GM19397 (cell line): ENCODE results near the gene NHSL2.

Source experiments
- ATAC-seq: cut with Tn5 transposase; IDR thresholded peaks from one replicate; pipeline ENCODE4 v1.9.1; 2021; ENCODE audit warnings: mild to moderate bottlenecking, moderate library complexity; ENCODE audit not compliant: unreplicated experiment

Gene NHSL2

GRCh38 chrX:72016881-72017783 lies 106.5 kb downstream of the NHSL2 start:
- ATAC-seq = no peak

- ATAC-seq = peak; percentile 87
Measured at GRCh38 chrX:72018277-72019112, 107.8 kb downstream of the NHSL2 start.

DNA sequence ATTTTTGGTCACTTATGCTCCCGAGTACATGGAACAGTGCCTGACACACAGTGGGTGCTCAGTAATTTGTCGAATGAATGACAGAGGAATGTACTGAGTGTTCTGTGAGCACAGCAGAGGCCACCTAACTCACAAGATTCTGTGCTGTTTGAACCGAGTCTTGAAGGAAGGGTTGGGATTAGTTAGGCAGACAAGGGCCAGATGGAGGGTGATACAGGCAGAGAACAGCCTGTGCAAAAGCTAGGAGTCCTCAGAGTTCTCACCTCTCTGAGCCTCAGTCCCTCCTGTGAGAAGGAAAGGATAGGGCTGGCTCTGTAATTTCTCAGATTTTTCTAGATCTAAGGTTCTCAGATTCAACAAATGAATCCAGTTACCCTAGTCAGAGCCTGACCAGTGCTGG lies 108.8 kb downstream of the NHSL2 start:
- no peak for ATAC-seq

DNA sequence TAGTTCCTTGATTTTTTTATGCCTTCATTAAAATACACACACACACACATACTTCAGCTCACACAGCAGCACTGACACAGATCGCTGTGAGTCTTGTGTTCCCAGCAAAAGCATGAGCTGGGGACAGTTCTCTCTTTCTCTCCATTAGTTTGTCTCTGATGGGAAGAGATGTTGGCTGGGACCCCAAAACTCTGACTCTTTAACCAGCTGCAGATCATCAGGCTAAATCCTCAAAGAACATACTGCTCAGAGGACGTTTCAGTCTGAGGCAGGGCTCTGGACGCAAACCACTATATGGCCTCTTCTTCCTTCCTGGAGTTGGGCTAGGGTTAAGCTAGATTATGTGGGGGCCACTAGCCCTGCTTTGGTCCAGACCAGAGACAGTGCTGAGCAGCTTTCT lies 109.6 kb downstream of the NHSL2 start:
- no peak for ATAC-seq

GRCh38 chrX:72020788-72021187 lies 110.1 kb downstream of the NHSL2 start:
- ATAC-seq = no peak

GRCh38 chrX:72021975-72022374 lies 111.3 kb downstream of the NHSL2 start:
- ATAC-seq = no peak

DNA sequence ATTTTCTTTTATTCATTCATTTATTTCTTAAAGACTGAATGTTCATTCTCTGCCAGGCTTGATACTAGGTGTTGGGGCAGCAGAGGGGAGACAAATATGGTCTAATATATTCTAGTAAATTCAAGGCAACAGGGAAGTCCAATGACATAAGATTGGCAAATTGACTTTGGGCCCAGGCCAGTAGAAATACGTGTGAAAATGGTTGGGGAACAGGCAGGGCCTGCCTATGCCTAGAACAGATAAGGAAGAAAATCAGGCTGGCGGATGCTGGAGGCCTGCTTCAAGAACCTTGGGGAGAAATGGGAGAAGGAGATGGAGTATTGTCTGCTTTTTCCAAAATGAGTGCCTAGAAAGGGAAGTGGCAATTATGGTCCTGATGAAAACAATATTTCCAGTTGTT lies 112.4 kb downstream of the NHSL2 start:
- ATAC-seq = no peak

DNA sequence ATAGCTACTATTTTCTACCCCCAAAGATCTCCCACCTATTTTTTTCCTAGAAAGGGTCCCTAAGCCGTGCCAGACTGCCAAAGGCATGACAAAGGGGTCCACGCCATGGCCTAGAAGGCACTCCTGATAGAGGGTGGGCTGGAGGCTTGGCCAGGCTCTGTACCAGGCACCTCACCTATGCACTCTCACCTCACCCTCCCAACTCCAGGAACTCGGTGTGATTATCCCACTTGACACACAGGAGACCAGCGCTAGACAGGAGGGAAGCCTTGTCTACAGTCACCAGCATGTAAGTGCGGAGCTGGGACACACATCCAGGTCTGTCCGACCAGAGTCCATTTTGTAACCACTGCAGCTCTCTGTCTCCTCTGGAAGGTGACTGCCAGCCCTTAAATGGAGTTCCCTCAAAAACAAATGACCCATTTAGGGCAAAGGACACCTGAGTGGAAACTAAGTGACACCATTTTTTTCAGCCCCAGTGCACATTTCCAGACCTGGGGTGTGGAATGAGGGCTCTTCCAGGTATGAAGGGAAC lies 114.7 kb downstream of the NHSL2 start:
- ATAC-seq = no peak

DNA sequence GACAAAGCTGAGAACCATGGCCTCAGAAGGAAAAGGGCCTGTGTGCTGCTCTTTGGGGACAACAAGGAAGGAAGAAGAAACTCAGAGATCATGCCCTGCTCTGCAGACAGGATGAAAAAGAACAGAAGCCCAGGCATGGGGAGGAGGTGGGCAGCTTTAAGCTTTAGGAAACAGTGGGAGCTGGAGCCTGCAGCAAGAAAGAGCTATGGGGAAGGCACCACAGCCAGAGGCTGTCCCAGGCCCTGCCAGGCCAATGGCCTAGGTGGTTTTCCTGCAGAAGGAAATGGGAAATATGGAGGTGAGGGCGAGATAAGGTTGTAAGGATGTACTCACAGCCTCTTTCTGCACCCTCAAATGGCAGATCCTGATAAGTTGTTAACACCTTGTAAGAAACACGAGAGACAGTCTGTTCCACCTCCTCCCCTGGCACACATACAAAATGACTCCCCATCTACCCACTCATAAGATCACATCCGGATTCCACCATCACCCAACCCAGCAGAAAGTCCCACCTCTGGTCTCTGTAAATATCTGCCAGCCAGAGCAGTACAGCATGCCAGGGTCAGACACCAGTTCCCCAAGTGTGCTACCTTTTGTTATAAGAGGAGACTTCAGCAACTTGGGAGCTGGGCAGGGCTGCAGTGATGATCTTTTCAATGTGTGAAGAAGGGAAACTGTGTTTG lies 115.8 kb downstream of the NHSL2 start:
- no peak for ATAC-seq

- no peak for ATAC-seq
Measured at GRCh38 chrX:72027024-72027913, 116.6 kb downstream of the NHSL2 start.

DNA sequence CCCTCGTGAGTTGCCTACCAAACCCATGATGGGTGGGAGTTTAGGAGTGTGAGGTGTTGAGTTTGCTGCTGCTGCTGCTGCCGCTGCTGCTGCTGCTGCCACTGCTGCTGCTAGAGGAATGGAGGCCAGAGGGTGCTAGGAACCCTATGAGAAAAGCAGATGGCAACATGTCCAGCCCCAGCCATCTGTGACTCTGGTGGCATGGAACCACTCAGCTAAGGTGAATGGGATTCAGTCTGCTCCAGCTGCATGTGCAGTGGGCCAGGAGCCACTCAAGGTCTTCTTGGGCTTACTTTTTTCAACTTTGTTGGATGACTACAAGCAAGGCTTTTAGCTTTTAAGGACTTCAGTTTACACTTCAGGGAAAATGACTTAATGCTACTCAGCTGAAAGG lies 117.3 kb downstream of the NHSL2 start:
- ATAC-seq = no peak

DNA sequence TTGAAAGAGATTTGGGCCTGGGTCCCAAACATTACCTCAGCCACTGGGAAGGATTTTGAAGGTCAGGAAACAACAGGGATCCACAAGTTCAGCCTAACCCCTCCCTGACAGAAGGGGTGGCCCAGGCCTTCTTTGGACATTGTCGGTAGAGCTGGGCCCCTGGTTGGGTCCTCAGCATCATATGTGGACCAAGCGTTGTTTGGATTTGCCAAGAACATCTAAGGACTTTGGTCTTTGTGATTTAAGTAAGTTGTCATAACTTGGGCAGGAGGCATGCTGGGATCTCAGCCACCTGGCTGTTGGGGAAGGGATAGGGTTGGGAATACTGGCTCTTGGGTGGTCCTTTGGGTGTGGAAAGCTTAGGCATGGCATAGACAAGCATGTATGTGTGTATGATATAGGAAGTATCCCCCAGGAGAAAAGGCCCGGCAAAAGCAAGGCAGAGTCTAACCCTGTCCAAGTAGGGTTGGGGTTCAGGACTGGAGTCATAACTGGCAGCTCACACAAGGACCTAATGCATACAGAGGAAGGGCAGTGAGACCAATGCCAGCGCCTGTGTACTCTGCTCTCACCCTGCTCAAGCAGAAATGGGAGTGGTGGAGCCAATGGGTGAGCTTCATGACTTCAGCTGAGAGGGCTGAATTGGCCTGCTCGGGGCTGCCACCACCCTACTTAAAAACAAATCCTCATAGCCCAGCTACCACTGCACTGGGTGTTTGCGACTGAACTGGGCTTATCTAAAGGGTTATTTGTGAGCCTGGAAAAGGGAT lies 118.2 kb downstream of the NHSL2 start:
- no peak for ATAC-seq

DNA sequence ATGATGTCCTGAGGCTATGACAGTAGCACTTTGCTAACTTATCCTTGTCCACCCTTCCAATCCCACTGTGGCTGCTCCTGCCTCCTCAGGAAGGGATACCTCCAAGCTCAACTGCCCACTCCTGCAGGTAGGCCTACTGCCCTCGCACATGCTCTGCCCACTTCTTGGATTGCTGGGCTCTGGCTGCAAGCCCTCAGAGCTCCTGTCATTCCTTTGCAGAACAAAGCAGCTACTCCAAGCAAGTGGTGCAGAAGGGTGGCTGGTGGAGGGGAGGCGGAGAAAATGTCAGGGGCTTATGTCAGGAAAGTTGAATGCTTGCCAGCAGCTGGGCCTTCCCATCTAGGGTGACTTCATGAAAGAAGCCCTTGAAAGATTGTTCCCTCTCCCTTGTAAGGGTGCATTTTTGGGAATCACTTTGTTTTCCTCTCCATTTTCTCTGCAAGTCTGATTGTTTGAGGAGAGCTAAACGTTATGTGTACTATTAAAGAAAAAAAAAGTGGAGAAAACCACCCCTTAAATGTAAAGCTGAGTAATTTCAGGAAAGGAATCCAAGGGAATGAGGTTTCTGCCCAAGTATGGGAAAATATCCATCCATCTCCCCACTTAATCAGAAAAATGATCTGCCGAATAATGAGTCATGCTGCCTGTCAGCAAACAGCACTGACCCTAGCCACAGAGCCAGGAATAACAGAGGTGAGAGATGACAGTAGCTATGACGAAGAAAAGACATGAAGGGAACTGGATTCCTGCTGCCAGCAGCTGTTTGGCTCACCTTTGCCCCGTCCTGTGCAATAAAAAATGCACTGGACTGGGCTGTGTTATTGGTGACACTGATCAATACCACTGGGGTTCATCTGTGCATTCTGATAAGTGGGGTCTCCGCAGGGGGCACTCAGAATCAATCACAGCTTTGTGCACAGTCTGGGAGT lies 119.1 kb downstream of the NHSL2 start:
- ATAC-seq = no peak

- no peak for ATAC-seq
Measured at GRCh38 chrX:72030431-72030830, 119.8 kb downstream of the NHSL2 start.

DNA sequence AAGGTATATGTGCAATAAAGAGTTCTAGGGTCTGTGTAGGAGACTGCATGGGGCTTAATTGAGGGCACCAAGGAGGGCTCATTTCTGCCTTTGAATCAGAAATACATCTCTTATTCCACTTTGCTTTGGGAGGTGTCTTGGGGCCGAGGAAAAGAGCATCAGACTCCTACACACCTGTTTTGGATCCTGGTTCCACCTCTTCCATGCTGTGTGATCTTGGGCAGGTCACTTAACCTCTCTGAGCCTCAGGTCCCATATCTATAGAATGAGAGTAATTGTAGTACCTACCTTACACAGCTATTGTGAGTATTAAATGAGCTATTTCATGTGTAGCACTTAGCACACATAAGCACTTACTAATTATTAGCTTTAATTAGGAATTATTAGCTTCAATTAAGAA lies 120.5 kb downstream of the NHSL2 start:
- no peak for ATAC-seq

DNA sequence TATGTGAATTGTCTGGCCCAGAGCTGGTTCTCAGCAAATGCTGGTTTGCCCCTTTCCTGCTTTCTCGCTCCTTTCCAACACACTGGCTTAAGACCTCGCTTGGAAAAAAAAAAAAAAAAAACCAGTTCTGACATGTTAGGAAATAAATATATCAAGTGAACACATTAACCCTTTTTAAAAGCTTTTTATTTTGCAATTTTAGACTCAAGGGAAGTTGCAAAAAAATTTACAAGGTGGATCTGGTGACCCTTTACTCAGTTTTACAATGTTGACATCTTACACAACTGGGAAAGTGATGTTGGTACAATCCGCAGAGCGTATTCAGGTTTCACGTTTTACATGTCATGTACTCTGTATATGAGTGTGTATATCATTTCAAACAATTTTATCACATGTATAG lies 121.0 kb downstream of the NHSL2 start:
- no peak for ATAC-seq

- ATAC-seq = no peak
Measured at GRCh38 chrX:72037601-72038000, 127.0 kb downstream of the NHSL2 start.

- no peak for ATAC-seq
Measured at GRCh38 chrX:72038016-72038415, 127.4 kb downstream of the NHSL2 start.
